OCI-LY1 (cell line): ENCODE results near the gene DEFB131A.
"Not testable (repeated sequence)": the region's sequence is repeated elsewhere in the genome, so short reads cannot be mapped to it uniquely, and the experiment has no call there.

Experiments
- EZH2 ChIP-seq: fragments of 200-600 bp; sonication (generic), shearing (Covaris generic); IDR thresholded peaks from 2 replicates; pipeline ENCODE4 v1.8.0; 2017; ENCODE audit warnings: borderline replicate concordance, mixed run types, mild to moderate bottlenecking, antibody characterized with exemption, low read length, moderate library complexity, mixed read lengths
- TF ChIP-seq, protein P1 (sequence below): fragments of 200-600 bp; sonication (generic), shearing (Covaris generic); IDR thresholded peaks from 2 replicates; pipeline ENCODE4 v1.5.1; 2017; ENCODE audit warnings: mild to moderate bottlenecking, antibody characterized with exemption, low read length, moderate library complexity, mixed read lengths

DNA sequence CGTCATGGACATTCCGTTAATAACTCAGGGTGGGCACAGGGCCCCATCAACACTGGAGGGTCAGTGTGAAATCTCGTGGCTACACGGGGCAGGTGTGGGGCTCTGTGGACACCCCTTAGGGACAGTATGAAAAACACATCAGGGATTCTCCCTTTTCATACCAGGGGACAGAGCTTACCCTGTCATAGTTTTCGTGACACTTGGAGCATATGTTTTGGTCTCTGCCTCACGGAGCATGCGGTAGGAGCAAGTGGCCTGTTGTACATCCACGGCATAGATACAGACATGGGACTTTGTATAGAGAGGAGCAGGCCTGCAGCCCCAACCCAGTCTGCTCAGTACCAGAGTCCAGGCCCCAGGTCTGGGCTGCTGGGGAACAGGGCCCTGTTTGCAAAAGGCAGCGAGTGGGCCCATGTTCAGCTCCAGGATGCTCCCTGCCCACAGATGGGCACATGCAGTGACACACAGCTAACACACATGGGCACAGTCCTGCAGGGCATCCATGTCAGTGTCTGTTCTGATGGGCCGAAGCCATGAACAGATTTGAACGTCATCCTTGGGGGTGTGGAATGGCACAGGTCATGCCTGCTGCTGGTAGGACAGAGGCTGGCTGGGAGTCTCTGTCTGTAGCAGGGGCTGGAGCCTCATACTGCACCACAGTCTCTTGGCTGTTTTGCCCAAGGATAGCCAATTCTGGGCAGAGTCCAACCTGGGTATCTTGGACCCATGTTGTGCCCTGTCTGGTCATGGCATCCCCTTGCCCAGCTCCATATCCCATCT is 50.2 kb downstream of the DEFB131A start:
- TF ChIP-seq, protein P1, sequence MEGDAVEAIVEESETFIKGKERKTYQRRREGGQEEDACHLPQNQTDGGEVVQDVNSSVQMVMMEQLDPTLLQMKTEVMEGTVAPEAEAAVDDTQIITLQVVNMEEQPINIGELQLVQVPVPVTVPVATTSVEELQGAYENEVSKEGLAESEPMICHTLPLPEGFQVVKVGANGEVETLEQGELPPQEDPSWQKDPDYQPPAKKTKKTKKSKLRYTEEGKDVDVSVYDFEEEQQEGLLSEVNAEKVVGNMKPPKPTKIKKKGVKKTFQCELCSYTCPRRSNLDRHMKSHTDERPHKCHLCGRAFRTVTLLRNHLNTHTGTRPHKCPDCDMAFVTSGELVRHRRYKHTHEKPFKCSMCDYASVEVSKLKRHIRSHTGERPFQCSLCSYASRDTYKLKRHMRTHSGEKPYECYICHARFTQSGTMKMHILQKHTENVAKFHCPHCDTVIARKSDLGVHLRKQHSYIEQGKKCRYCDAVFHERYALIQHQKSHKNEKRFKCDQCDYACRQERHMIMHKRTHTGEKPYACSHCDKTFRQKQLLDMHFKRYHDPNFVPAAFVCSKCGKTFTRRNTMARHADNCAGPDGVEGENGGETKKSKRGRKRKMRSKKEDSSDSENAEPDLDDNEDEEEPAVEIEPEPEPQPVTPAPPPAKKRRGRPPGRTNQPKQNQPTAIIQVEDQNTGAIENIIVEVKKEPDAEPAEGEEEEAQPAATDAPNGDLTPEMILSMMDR: not testable (repeated sequence)
- not testable (repeated sequence) for TF ChIP-seq EZH2
